Measurements from ENCODE around the gene TAF8.

GRCh38 chr6:42108071-42108470 lies 57.7 kb downstream of the TAF8 start:
- TF ChIP-seq, protein P1, sequence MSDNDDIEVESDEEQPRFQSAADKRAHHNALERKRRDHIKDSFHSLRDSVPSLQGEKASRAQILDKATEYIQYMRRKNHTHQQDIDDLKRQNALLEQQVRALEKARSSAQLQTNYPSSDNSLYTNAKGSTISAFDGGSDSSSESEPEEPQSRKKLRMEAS (IDR thresholded peaks at IDR 0.05), result no peak
- TF ChIP-seq NFIC (IDR thresholded peaks at IDR 0.05) (no peak), ZBTB7A (IDR thresholded peaks at IDR 0.05; ENCODE audit: low read depth) (no peak), FOXM1 (IDR thresholded peaks at IDR 0.05; ENCODE audit: borderline replicate concordance, low read depth) (no peak), USF1 (IDR thresholded peaks at IDR 0.05) (no peak), EGR1 (IDR thresholded peaks at IDR 0.05) (no peak), RAD21 (IDR thresholded peaks at IDR 0.05; ENCODE audit: low read depth) (no peak), EP300 (IDR thresholded peaks at IDR 0.05; ENCODE audit: borderline replicate concordance) (no peak), TAF1 (IDR thresholded peaks at IDR 0.05; ENCODE audit: low read depth) (no peak)
- TF ChIP-seq, protein P2, sequence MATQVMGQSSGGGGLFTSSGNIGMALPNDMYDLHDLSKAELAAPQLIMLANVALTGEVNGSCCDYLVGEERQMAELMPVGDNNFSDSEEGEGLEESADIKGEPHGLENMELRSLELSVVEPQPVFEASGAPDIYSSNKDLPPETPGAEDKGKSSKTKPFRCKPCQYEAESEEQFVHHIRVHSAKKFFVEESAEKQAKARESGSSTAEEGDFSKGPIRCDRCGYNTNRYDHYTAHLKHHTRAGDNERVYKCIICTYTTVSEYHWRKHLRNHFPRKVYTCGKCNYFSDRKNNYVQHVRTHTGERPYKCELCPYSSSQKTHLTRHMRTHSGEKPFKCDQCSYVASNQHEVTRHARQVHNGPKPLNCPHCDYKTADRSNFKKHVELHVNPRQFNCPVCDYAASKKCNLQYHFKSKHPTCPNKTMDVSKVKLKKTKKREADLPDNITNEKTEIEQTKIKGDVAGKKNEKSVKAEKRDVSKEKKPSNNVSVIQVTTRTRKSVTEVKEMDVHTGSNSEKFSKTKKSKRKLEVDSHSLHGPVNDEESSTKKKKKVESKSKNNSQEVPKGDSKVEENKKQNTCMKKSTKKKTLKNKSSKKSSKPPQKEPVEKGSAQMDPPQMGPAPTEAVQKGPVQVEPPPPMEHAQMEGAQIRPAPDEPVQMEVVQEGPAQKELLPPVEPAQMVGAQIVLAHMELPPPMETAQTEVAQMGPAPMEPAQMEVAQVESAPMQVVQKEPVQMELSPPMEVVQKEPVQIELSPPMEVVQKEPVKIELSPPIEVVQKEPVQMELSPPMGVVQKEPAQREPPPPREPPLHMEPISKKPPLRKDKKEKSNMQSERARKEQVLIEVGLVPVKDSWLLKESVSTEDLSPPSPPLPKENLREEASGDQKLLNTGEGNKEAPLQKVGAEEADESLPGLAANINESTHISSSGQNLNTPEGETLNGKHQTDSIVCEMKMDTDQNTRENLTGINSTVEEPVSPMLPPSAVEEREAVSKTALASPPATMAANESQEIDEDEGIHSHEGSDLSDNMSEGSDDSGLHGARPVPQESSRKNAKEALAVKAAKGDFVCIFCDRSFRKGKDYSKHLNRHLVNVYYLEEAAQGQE (IDR thresholded peaks at IDR 0.05; ENCODE audit: low read depth), result no peak
